Liver (tissue), 9 donors: ENCODE data around the gene BSND. TPM values are rescaled to one million over a fixed set of nuclear protein-coding genes. Genes with fewer than 3 reads are reported as not detected.

Experiments
- DNase-seq: peaks from one replicate; pipeline ENCODE4 v3.0.0-alpha.2; 2017; ENCODE audit warnings: low spot score
- H3K27ac ChIP-seq, 2 donors: one replicate each; pipeline ENCODE4 v1.7.0; 2013; ENCODE audit warnings: inconsistent platforms in 2 of 2, low read length in 2 of 2, control low read depth in 1 of 2, low read depth in 1 of 2, mild to moderate bottlenecking in 1 of 2
- H3K27me3 ChIP-seq, 4 donors: one replicate each; pipeline versions ENCODE4 v1.6.1 to v1.7.0; 2013; ENCODE audit warnings: low read length in 3 of 4, inconsistent platforms in 1 of 4, mild to moderate bottlenecking in 1 of 4, moderate library complexity in 1 of 4; ENCODE audit not compliant: control insufficient read depth in 4 of 4, insufficient read depth in 4 of 4
- H3K36me3 ChIP-seq, 4 donors: one replicate each; pipeline versions ENCODE4 v1.6.1 to v1.7.0; 2013; ENCODE audit warnings: low read length in 3 of 4, mild to moderate bottlenecking in 3 of 4, low read depth in 1 of 4, moderate library complexity in 1 of 4; ENCODE audit not compliant: control insufficient read depth in 4 of 4, insufficient read depth in 3 of 4
- H3K4me1 ChIP-seq, 4 donors: one replicate each; pipeline versions ENCODE4 v1.6.1 to v1.7.0; 2013; ENCODE audit warnings: low read length in 3 of 4, mild to moderate bottlenecking in 3 of 4, moderate library complexity in 1 of 4; ENCODE audit not compliant: control insufficient read depth in 4 of 4, insufficient read depth in 4 of 4
- H3K4me3 ChIP-seq, 3 donors: one replicate each; pipeline versions ENCODE4 v1.6.1 to v1.7.0; 2013; ENCODE audit warnings: low read length in 3 of 3, control low read depth in 1 of 3, low read depth in 1 of 3, mild to moderate bottlenecking in 1 of 3
- H3K9ac ChIP-seq, 2 donors: one replicate each; pipeline ENCODE4 v1.7.0; 2013; ENCODE audit warnings: low read length in 2 of 2, mild to moderate bottlenecking in 2 of 2, moderate library complexity in 2 of 2, control low read depth in 1 of 2, low read depth in 1 of 2
- H3K9me3 ChIP-seq, 4 donors: one replicate each; pipeline versions ENCODE4 v1.6.1 to v1.7.0; 2013; ENCODE audit warnings: low read length in 3 of 4; ENCODE audit not compliant: control insufficient read depth in 4 of 4
- EGR1 ChIP-seq, 2 donors: IDR thresholded peaks; 2 replicates each; pipeline ENCODE4 v1.6.1; 2016 to 2018; ENCODE audit warnings: antibody characterized with exemption in 2 of 2, low read depth in 2 of 2
- FOXA2 ChIP-seq: IDR thresholded peaks from 2 replicates; pipeline ENCODE4 v1.6.1; 2016; ENCODE audit warnings: antibody characterized with exemption
- HNF4A ChIP-seq, 2 donors: conservative IDR thresholded peaks; 2 replicates each; pipeline ENCODE4 v1.6.1; 2016; ENCODE audit warnings: antibody characterized with exemption in 2 of 2, mild to moderate bottlenecking in 2 of 2
- HNF4G ChIP-seq: IDR thresholded peaks from 2 replicates; pipeline ENCODE4 v1.6.1; 2016; ENCODE audit warnings: antibody characterized with exemption
- JUND ChIP-seq, 2 donors: IDR thresholded peaks; 2 replicates each; pipeline ENCODE4 v1.6.1; 2016; ENCODE audit warnings: antibody characterized with exemption in 2 of 2
- NR2F2 ChIP-seq: IDR thresholded peaks from 2 replicates; pipeline ENCODE4 v1.6.1; 2016; ENCODE audit warnings: antibody characterized with exemption
- RAD21 ChIP-seq, 2 donors: IDR thresholded peaks; 2 replicates each; pipeline ENCODE4 v1.6.1; 2016; ENCODE audit warnings: antibody characterized with exemption in 2 of 2, mild to moderate bottlenecking in 2 of 2
- RXRA ChIP-seq, 2 donors: IDR thresholded peaks; 2 replicates each; pipeline ENCODE4 v1.6.1; 2017 to 2018; ENCODE audit warnings: antibody characterized with exemption in 2 of 2, mild to moderate bottlenecking in 1 of 2
- SP1 ChIP-seq: IDR thresholded peaks from 2 replicates; pipeline ENCODE4 v1.6.1; 2018; ENCODE audit warnings: antibody characterized with exemption, mild to moderate bottlenecking
- YY1 ChIP-seq: IDR thresholded peaks from 2 replicates; pipeline ENCODE4 v1.6.1; 2016; ENCODE audit warnings: antibody characterized with exemption, mild to moderate bottlenecking
- ZBTB33 ChIP-seq: IDR thresholded peaks from 2 replicates; pipeline ENCODE4 v1.6.1; 2016; ENCODE audit warnings: antibody characterized with exemption
- WGBS: extraction: QIAGEN DNeasy Blood & Tissue Kit; methylation state at CpG from one replicate; pipeline ENCODE4 v1.1.7; 2013; 5-methylcytosine and 5-hydroxymethylcytosine counted together
- polyA plus RNA-seq, 2 donors: library from polyadenylated mRNA; stranded (reverse) in 1 of 2; unstranded in 1 of 2; fragments of 200-250 nt in 1 of 2; fragments of >200 nt in 1 of 2; fragmentation: Nextera tagmentation in 1 of 2; extraction: Ambion mirVana in 1 of 2; gene quantifications; one replicate each; pipeline versions ENCODE4 v1.2.1 to v1.2.3, GENCODE V29; 2013 to 2015
- total RNA-seq, 2 donors: library from RNA; depleted of rRNA; stranded (reverse); fragments of >200 nt; gene quantifications; one replicate each; pipeline ENCODE4 v1.2.3, GENCODE V29; 2014
- TF ChIP-seq, protein P1 (sequence below): fragments of 150-350 bp; IDR thresholded peaks from 2 replicates; pipeline ENCODE4 v1.5.1; 2017; ENCODE audit warnings: improper control_type of control experiment, low read depth, low read length; ENCODE audit not compliant: missing input control
- TF ChIP-seq, protein P2 (sequence below): IDR thresholded peaks from 2 replicates; pipeline ENCODE4 v1.6.1; 2016; ENCODE audit warnings: antibody characterized with exemption
- TF ChIP-seq, protein P3 (sequence below): IDR thresholded peaks from 2 replicates; pipeline ENCODE4 v1.6.1; 2016; ENCODE audit warnings: antibody characterized with exemption
- donor health status: healthy.
- donor health status: healthy.
- donor health status: healthy.
- donor health status: healthy.
- donor health status: healthy.

The BSND gene
- total and polyA plus RNA-seq, 4 donors, result 0.14 TPM; not detected in 3

- H3K4me1 ChIP-seq, result peaks cover 27 to 97% (median 81%) of the 10 kb centered on the region in 4 donors
- H3K4me3 ChIP-seq, result no peak overlapping the region
- no peak for DNase-seq
- H3K36me3 ChIP-seq, result peaks cover 4 to 10% (median 7%) of the 10 kb centered on the region in 4 donors
- whole genome bisulfite sequencing, result 83% methylated on average over 4 of the region's 4 CpGs
- H3K27ac ChIP-seq, result no peak overlapping the region
- no peaks in the 10 kb centered on the region for H3K27me3 ChIP-seq
- no peak overlapping the region for H3K9ac ChIP-seq
- no peaks in the 10 kb centered on the region for H3K9me3 ChIP-seq
- TF ChIP-seq NR2F2, result no peak
- TF ChIP-seq YY1, result no peak
- TF ChIP-seq HNF4A (conservative IDR thresholded peaks at IDR 0.05), result no peak
- TF ChIP-seq, protein P1, sequence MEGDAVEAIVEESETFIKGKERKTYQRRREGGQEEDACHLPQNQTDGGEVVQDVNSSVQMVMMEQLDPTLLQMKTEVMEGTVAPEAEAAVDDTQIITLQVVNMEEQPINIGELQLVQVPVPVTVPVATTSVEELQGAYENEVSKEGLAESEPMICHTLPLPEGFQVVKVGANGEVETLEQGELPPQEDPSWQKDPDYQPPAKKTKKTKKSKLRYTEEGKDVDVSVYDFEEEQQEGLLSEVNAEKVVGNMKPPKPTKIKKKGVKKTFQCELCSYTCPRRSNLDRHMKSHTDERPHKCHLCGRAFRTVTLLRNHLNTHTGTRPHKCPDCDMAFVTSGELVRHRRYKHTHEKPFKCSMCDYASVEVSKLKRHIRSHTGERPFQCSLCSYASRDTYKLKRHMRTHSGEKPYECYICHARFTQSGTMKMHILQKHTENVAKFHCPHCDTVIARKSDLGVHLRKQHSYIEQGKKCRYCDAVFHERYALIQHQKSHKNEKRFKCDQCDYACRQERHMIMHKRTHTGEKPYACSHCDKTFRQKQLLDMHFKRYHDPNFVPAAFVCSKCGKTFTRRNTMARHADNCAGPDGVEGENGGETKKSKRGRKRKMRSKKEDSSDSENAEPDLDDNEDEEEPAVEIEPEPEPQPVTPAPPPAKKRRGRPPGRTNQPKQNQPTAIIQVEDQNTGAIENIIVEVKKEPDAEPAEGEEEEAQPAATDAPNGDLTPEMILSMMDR, result no peak
- TF ChIP-seq RXRA (IDR thresholded peaks at IDR 0.05), result no peak
- TF ChIP-seq JUND (IDR thresholded peaks at IDR 0.05), result no peak
- no peak for TF ChIP-seq SP1
Observed at GRCh38 chr1:55046871-55047270, 48.1 kb downstream of the BSND start.

DNA sequence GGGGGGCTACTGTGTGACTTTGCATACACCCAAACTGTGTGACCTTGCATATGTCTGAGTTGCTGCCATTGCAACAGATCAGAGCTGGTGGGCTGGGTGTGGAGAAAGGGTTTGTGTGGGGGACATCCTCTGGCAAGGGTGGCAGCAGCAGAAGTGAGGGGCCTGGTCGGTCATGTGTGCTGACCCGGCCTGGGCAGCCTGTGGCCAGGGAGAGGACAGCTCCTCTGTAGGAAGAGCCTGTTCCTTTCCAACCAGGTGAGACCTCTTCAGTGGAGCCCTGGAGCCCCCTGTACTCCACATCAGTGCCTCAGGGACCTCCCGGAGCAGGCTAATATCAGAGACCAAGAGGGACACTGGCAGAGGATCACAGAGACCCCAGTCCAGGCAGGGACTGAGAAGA lies 48.9 kb downstream of the BSND start:
- peaks cover 4 to 10% (median 7%) of the 10 kb centered on the region in 4 donors for H3K36me3 ChIP-seq
- H3K9ac ChIP-seq, result no peak overlapping the region
- H3K4me1 ChIP-seq, result peaks cover 31 to 97% (median 80%) of the 10 kb centered on the region in 4 donors
- 94% methylated on average over 3 of the region's 3 CpGs for WGBS
- H3K4me3 ChIP-seq, result no peak overlapping the region
- TF ChIP-seq RAD21 (IDR thresholded peaks at IDR 0.05) (no peak), FOXA2 (no peak), RXRA (IDR thresholded peaks at IDR 0.05) (no peak), HNF4G (no peak), EGR1 (IDR thresholded peaks at IDR 0.05; ENCODE audit: low read depth in 2 of 2) (no peak), JUND (IDR thresholded peaks at IDR 0.05) (no peak), ZBTB33 (no peak)
- TF ChIP-seq, protein P2, sequence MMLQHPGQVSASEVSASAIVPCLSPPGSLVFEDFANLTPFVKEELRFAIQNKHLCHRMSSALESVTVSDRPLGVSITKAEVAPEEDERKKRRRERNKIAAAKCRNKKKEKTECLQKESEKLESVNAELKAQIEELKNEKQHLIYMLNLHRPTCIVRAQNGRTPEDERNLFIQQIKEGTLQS, result no peak
- TF ChIP-seq, protein P3, sequence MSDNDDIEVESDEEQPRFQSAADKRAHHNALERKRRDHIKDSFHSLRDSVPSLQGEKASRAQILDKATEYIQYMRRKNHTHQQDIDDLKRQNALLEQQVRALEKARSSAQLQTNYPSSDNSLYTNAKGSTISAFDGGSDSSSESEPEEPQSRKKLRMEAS, result no peak
- TF ChIP-seq, protein P1, result no peak
- DNase-seq, result no peak
- H3K27ac ChIP-seq, result no peak overlapping the region
- H3K27me3 ChIP-seq, result no peaks in the 10 kb centered on the region
- no peaks in the 10 kb centered on the region for H3K9me3 ChIP-seq
